HEK293 (cell line): Measurements from ENCODE around the gene PHACTR3.

Source experiments
- KLF17 ChIP-seq: fragments of 450-650 bp; formaldehyde crosslinking; IDR thresholded peaks from 2 replicates; pipeline ENCODE4 v1.5.1; 2016; ENCODE audit warnings: missing biosample characterization, missing genetic modification characterization
- ZBTB1 ChIP-seq: fragments of 450-650 bp; formaldehyde crosslinking; IDR thresholded peaks from 2 replicates; pipeline ENCODE4 v1.5.1; 2016; ENCODE audit warnings: missing biosample characterization, missing genetic modification characterization
- ZNF274 ChIP-seq, 2 experiments: fragments of 200-500 bp in 1 of 2; fragments of 450-650 bp in 1 of 2; sonication (Bioruptor generic) in 1 of 2; formaldehyde crosslinking in 1 of 2; IDR thresholded peaks; 2 replicates each; pipeline versions ENCODE4 v1.5.1 to v1.6.1; 2014 to 2016; ENCODE audit warnings: borderline replicate concordance in 1 of 2, inconsistent platforms in 1 of 2, low read length in 1 of 2, missing biosample characterization in 1 of 2, missing genetic modification characterization in 1 of 2
- ZNF521 ChIP-seq: fragments of 450-650 bp; formaldehyde crosslinking; IDR thresholded peaks from 2 replicates; pipeline ENCODE4 v1.5.1; 2017; ENCODE audit warnings: missing biosample characterization, mild to moderate bottlenecking, missing genetic modification characterization
- ZNF560 ChIP-seq: fragments of 450-650 bp; formaldehyde crosslinking; IDR thresholded peaks from 2 replicates; pipeline ENCODE4 v1.5.1; 2017; ENCODE audit warnings: missing biosample characterization, missing genetic modification characterization, borderline replicate concordance
- ZNF768 ChIP-seq: fragments of 450-650 bp; formaldehyde crosslinking; IDR thresholded peaks from 2 replicates; pipeline ENCODE4 v1.5.1; 2018; ENCODE audit warnings: missing biosample characterization, mild to moderate bottlenecking, missing genetic modification characterization
- ZNF777 ChIP-seq: fragments of 450-650 bp; formaldehyde crosslinking; IDR thresholded peaks from 2 replicates; pipeline ENCODE4 v1.5.1; 2017; ENCODE audit warnings: missing biosample characterization, missing genetic modification characterization, borderline replicate concordance
- TF ChIP-seq, protein P1 (sequence below): fragments of 450-650 bp; formaldehyde crosslinking; IDR thresholded peaks from 2 replicates; pipeline ENCODE4 v1.5.1; 2016; ENCODE audit warnings: missing biosample characterization, missing genetic modification characterization

DNA sequence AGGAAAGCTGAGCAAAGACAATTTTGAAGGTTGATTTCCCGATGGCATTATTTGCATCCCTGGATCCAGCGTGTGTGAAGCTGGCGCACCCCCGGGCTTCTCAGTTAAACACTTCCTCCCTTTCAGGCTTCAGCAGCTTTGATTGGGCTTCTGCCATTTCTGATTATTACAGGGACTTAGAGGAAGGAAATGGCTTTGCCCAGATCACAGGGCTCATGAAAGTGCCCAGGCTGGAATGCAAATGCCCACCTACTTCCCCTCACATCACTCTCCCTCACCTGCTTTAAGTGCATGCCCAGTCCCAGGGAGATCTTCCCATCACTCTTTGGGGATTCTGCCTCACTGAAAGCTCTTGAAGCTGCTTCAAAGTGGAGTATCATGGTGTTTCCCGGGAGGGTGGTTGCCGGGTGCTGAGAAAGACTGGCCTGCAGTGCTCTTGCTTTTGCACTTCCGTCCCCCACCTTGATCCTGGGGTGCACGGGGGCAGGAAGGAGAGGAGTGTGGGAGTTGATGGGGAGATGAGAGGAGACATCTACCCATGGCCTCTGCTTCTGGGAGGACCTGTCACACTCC lies 28.3 kb downstream of the PHACTR3 start:
- TF ChIP-seq, protein P1, sequence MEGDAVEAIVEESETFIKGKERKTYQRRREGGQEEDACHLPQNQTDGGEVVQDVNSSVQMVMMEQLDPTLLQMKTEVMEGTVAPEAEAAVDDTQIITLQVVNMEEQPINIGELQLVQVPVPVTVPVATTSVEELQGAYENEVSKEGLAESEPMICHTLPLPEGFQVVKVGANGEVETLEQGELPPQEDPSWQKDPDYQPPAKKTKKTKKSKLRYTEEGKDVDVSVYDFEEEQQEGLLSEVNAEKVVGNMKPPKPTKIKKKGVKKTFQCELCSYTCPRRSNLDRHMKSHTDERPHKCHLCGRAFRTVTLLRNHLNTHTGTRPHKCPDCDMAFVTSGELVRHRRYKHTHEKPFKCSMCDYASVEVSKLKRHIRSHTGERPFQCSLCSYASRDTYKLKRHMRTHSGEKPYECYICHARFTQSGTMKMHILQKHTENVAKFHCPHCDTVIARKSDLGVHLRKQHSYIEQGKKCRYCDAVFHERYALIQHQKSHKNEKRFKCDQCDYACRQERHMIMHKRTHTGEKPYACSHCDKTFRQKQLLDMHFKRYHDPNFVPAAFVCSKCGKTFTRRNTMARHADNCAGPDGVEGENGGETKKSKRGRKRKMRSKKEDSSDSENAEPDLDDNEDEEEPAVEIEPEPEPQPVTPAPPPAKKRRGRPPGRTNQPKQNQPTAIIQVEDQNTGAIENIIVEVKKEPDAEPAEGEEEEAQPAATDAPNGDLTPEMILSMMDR (tag by site-specific recombination): no peak
- no peak for TF ChIP-seq ZNF274 (IDR thresholded peaks at IDR 0.05; ENCODE audit: low read length)
- no peak for TF ChIP-seq ZNF274 (tag by site-specific recombination; IDR thresholded peaks at IDR 0.05; ENCODE audit: borderline replicate concordance)
- TF ChIP-seq KLF17 (tag by site-specific recombination): no peak
- TF ChIP-seq ZNF521 (tag by site-specific recombination): no peak
- TF ChIP-seq ZNF560: no peak
- no peak for TF ChIP-seq ZNF768
- no peak for TF ChIP-seq ZNF777
- no peak for TF ChIP-seq ZBTB1
